Measurements from ENCODE around the gene SFXN4.

The SFXN4 gene

GRCh38 chr10:119206603-119207365 is 41.3 kb upstream of the SFXN4 start:
- Histone ChIP-seq H3K9me2 (replicated peaks; ENCODE audit: low read depth, low read length) (no peaks in the 10 kb centered on the region), H3K4me1 (ENCODE audit: insufficient read depth, low read length, poor library complexity, severe bottlenecking) (peaks cover 34% of the 10 kb centered on the region), H3K36me3 (ENCODE audit: insufficient read depth, low read length) (no peaks in the 10 kb centered on the region), H3K27me3 (ENCODE audit: insufficient read depth, low read length, poor library complexity, severe bottlenecking) (no peaks in the 10 kb centered on the region), H3K4me2 (ENCODE audit: low read depth, low read length, poor library complexity, severe bottlenecking) (peak overlapping the region; percentile 55), H4K20me1 (ENCODE audit: insufficient read depth, low read length, poor library complexity, severe bottlenecking) (no peaks in the 10 kb centered on the region), H3K9ac (ENCODE audit: low read depth, low read length, poor library complexity, severe bottlenecking) (peak overlapping the region; percentile 73), H3K9me3 (ENCODE audit: insufficient read depth, low read depth, low read length) (no peaks in the 10 kb centered on the region), H2AFZ (ENCODE audit: low read length) (peak overlapping the region; percentile 82), H3F3A (ENCODE audit: low read depth) (peaks cover 8% of the 10 kb centered on the region), H3K4me3 (ENCODE audit: low read length, poor library complexity, severe bottlenecking) (peak overlapping the region; percentile 80), H3K79me2 (ENCODE audit: insufficient read depth, low read length) (peaks cover 41% of the 10 kb centered on the region)
- TF ChIP-seq EZH2phosphoT487 (IDR thresholded peaks at IDR 0.05; ENCODE audit: borderline replicate concordance), result no peak
- peak; percentile 73 for TF ChIP-seq CTCF (conservative IDR thresholded peaks at IDR 0.05; ENCODE audit: low read length)

GRCh38 chr10:119205894-119206602 is 40.5 kb upstream of the SFXN4 start:
- no peaks in the 10 kb centered on the region for H3K9me2 ChIP-seq (replicated peaks; ENCODE audit: low read depth, low read length)
- TF ChIP-seq CTCF (conservative IDR thresholded peaks at IDR 0.05; ENCODE audit: low read length) (no peak), EZH2phosphoT487 (IDR thresholded peaks at IDR 0.05; ENCODE audit: borderline replicate concordance) (no peak)
- H3K27me3 ChIP-seq (ENCODE audit: insufficient read depth, low read length, poor library complexity, severe bottlenecking), result no peaks in the 10 kb centered on the region
- peaks cover under 1% of the 10 kb centered on the region; the same call in 1 of the 2 replicates for H3F3A ChIP-seq (ENCODE audit: low read depth)
- peaks cover 35% of the 10 kb centered on the region for H3K79me2 ChIP-seq (ENCODE audit: insufficient read depth, low read length)
- H3K9me3 ChIP-seq (ENCODE audit: insufficient read depth, low read depth, low read length), result no peaks in the 10 kb centered on the region
- H3K4me1 ChIP-seq (ENCODE audit: insufficient read depth, low read length, poor library complexity, severe bottlenecking), result peaks cover 27% of the 10 kb centered on the region
- peak overlapping the region; percentile 55 for H3K4me2 ChIP-seq (ENCODE audit: low read depth, low read length, poor library complexity, severe bottlenecking)
- H2AFZ ChIP-seq (ENCODE audit: low read length), result no peak overlapping the region
- no peaks in the 10 kb centered on the region for H3K36me3 ChIP-seq (ENCODE audit: insufficient read depth, low read length)
- H4K20me1 ChIP-seq (ENCODE audit: insufficient read depth, low read length, poor library complexity, severe bottlenecking), result no peaks in the 10 kb centered on the region
- peak overlapping the region; percentile 73 for H3K9ac ChIP-seq (ENCODE audit: low read depth, low read length, poor library complexity, severe bottlenecking)
- H3K4me3 ChIP-seq (ENCODE audit: low read length, poor library complexity, severe bottlenecking), result peak overlapping the region; percentile 80

GRCh38 chr10:119203006-119203405 is 37.5 kb upstream of the SFXN4 start:
- H3K4me3 ChIP-seq (ENCODE audit: low read length, poor library complexity, severe bottlenecking), result no peak overlapping the region
- no peaks in the 10 kb centered on the region for H3K27me3 ChIP-seq (ENCODE audit: insufficient read depth, low read length, poor library complexity, severe bottlenecking)
- H3K36me3 ChIP-seq (ENCODE audit: insufficient read depth, low read length), result no peaks in the 10 kb centered on the region
- H3K79me2 ChIP-seq (ENCODE audit: insufficient read depth, low read length), result peaks cover 4% of the 10 kb centered on the region; the same call in 1 of the 2 replicates
- no peaks in the 10 kb centered on the region for H3K9me3 ChIP-seq (ENCODE audit: insufficient read depth, low read depth, low read length)
- no peaks in the 10 kb centered on the region for H3K9me2 ChIP-seq (replicated peaks; ENCODE audit: low read depth, low read length)
- peaks cover 7% of the 10 kb centered on the region for H3K4me1 ChIP-seq (ENCODE audit: insufficient read depth, low read length, poor library complexity, severe bottlenecking)
- no peak overlapping the region for H3K4me2 ChIP-seq (ENCODE audit: low read depth, low read length, poor library complexity, severe bottlenecking)
- H4K20me1 ChIP-seq (ENCODE audit: insufficient read depth, low read length, poor library complexity, severe bottlenecking), result no peaks in the 10 kb centered on the region
- H2AFZ ChIP-seq (ENCODE audit: low read length), result no peak overlapping the region
- H3F3A ChIP-seq (ENCODE audit: low read depth), result no peaks in the 10 kb centered on the region
- no peak for TF ChIP-seq EZH2phosphoT487 (IDR thresholded peaks at IDR 0.05; ENCODE audit: borderline replicate concordance)
- no peak for TF ChIP-seq CTCF (conservative IDR thresholded peaks at IDR 0.05; ENCODE audit: low read length)
- H3K9ac ChIP-seq (ENCODE audit: low read depth, low read length, poor library complexity, severe bottlenecking), result no peak overlapping the region

Data from Loucy (cell line).